K562 (cell line): ENCODE measurements around the gene CPNE9. TPM values are rescaled to one million over a fixed set of nuclear protein-coding genes. Genes with fewer than 3 reads are reported as not detected.

Experiments used
- CBFB ChIP-seq: sonication (generic); formaldehyde crosslinking; IDR thresholded peaks from 2 replicates; pipeline ENCODE4 v1.4.0; 2020; ENCODE audit warnings: mild to moderate bottlenecking, missing genetic modification reagents
- CEBPZ ChIP-seq: fragments of 150-350 bp; IDR thresholded peaks from 2 replicates; pipeline ENCODE4 v1.6.1; 2014; ENCODE audit warnings: low read depth, mild to moderate bottlenecking, low read length, borderline replicate concordance
- CTBP1 ChIP-seq: fragments of 450-650 bp; IDR thresholded peaks from 2 replicates; pipeline ENCODE4 v1.6.1; 2016; ENCODE audit warnings: borderline replicate concordance
- CUX1 ChIP-seq: fragments of 200-800 bp; sonication (Bioruptor generic); IDR thresholded peaks from 2 replicates; pipeline ENCODE4 v1.6.1; 2016; ENCODE audit warnings: missing genetic modification characterization, missing compliant biosample characterization
- E2F4 ChIP-seq: sonication (generic); formaldehyde crosslinking; IDR thresholded peaks from 2 replicates; pipeline ENCODE4 v1.8.0; 2022; ENCODE audit warnings: mild to moderate bottlenecking, low read depth, missing genetic modification reagents
- GMEB1 ChIP-seq: fragments of 250-450 bp; sonication (Bioruptor Pico); IDR thresholded peaks from 2 replicates; pipeline ENCODE4 v1.4.0; 2020; ENCODE audit warnings: mild to moderate bottlenecking
- HDAC2 ChIP-seq: fragments of 450-650 bp; IDR thresholded peaks from 2 replicates; pipeline ENCODE4 v1.6.1; 2016; ENCODE audit warnings: mild to moderate bottlenecking
- HES1 ChIP-seq: fragments of 450-650 bp; IDR thresholded peaks from 2 replicates; pipeline ENCODE4 v1.6.1; 2016; ENCODE audit warnings: low read depth, mild to moderate bottlenecking, moderate library complexity
- KDM2B ChIP-seq: fragments of 250-450 bp; sonication (Bioruptor Pico); IDR thresholded peaks from 2 replicates; pipeline ENCODE4 v1.8.0; 2021; ENCODE audit warnings: mild to moderate bottlenecking, moderate library complexity
- MAFG ChIP-seq: fragments of 450-650 bp; conservative IDR thresholded peaks from 2 replicates; pipeline ENCODE4 v1.6.1; 2016; ENCODE audit warnings: missing genetic modification characterization, missing compliant biosample characterization
- TBP ChIP-seq: optimal IDR thresholded peaks from 2 replicates; pipeline ENCODE3; 2011; ENCODE audit warnings: low read depth, low read length, improper control_type of control experiment
- ZNF133 ChIP-seq: fragments of 250-450 bp; sonication (Bioruptor Pico); IDR thresholded peaks from 2 replicates; pipeline ENCODE4 v1.4.0; 2020; ENCODE audit warnings: mild to moderate bottlenecking
- ZNF23 ChIP-seq: fragments of 250-450 bp; sonication (Bioruptor Pico); IDR thresholded peaks from 2 replicates; pipeline ENCODE4 v1.4.0; 2020; ENCODE audit warnings: mild to moderate bottlenecking
- ZNF699 ChIP-seq: fragments of 250-450 bp; sonication (Bioruptor Pico); IDR thresholded peaks from 2 replicates; pipeline ENCODE4 v1.8.0; 2021; ENCODE audit warnings: mild to moderate bottlenecking, moderate library complexity; ENCODE audit not compliant: insufficient replicate concordance
- polyA plus RNA-seq, 8 experiments: library from polyadenylated mRNA; depleted of rRNA in 4 of 8; stranded (reverse) in 5 of 8; unstranded in 3 of 8; fragments of >200 nt; fragmentation: Nextera tagmentation in 2 of 8; fragmentation: Illumina TruSeq in 1 of 8; extraction: Ambion mirVana in 2 of 8; extraction: Trizol in 1 of 8; gene quantifications; 2 replicates each; pipeline versions ENCODE4 v1.2.1 to v1.2.3, GENCODE V29; 2011 to 2014; ENCODE audit warnings: inconsistent platforms in 1 of 8, missing spikeins in 1 of 8
- total RNA-seq, 7 experiments: library from RNA; depleted of rRNA in 6 of 7; stranded (reverse); fragments of >200 nt in 6 of 7; fragmentation: Illumina TruSeq in 2 of 7; extraction: Trizol in 2 of 7; gene quantifications; 2 replicates each; pipeline versions ENCODE4 v1.2.1 to v1.2.3, GENCODE V29; 2011 to 2021; ENCODE audit warnings: low replicate concordance in 1 of 7

CPNE9 gene
- total and polyA plus RNA-seq, 9 of the 15 experiments (the other 6 are each of a cell fraction or from before 2014, with no cell fraction given): 0.22 to 0.56 (median 0.29) TPM; not detected in 3

GRCh38 chr3:9731206-9732079 lies 27.8 kb downstream of the CPNE9 start, which contains the start of gene BRPF1 (continued):
- TF ChIP-seq E2F4 (CRISPR knock-in tag) (peak; percentile 50; the same call in 1 of the 2 replicates), CBFB (CRISPR knock-in tag) (peak; percentile 77), CEBPZ (no peak), TBP (peak; percentile 85), CUX1 (CRISPR knock-in tag) (no peak), HDAC2 (peak; percentile 93), KDM2B (peak; percentile 9; the same call in 1 of the 2 replicates), GMEB1 (CRISPR knock-in tag) (peak; percentile 98), MAFG (no peak), ZNF699 (CRISPR knock-in tag) (no peak), CTBP1 (peak; percentile 6; the same call in 1 of the 2 replicates), ZNF23 (CRISPR knock-in tag) (no peak), HES1 (no peak), ZNF133 (CRISPR knock-in tag) (no peak)
